GM19324 (cell line): Measurements from ENCODE around the gene PLXNB3.

Source experiments
- ATAC-seq: cut with Tn5 transposase; IDR thresholded peaks from one replicate; pipeline ENCODE4 v1.9.1; 2021; ENCODE audit warnings: mild to moderate bottlenecking, moderate library complexity; ENCODE audit not compliant: unreplicated experiment, low FRiP score

The PLXNB3 gene

GRCh38 chrX:153784325-153784967 lies 20.4 kb downstream of the PLXNB3 start:
- ATAC-seq, result no peak

GRCh38 chrX:153786669-153787068 lies 22.6 kb downstream of the PLXNB3 start:
- no peak for ATAC-seq

- no peak for ATAC-seq
These were observed 25.6 kb downstream of the PLXNB3 start for GRCh38 chrX:153789654-153790053.

- no peak for ATAC-seq
These were observed 27.2 kb downstream of the PLXNB3 start for GRCh38 chrX:153791104-153791852.

- no peak for ATAC-seq
These were observed 28.3 kb downstream of the PLXNB3 start for GRCh38 chrX:153792368-153792767.

- ATAC-seq, result no peak
These were observed 29.2 kb downstream of the PLXNB3 start for GRCh38 chrX:153793291-153793690.

GRCh38 chrX:153794018-153794896 lies 30.2 kb downstream of the PLXNB3 start, which contains the start of the genes IDH3G and SSR4:
TSS of gene IDH3G (minus strand) at chrX:153794375. CDS start at chrX:153794326, 49 bp downstream.
TSS of gene SSR4 (plus strand) at chrX:153794668. CDS start at chrX:153794688, 20 bp downstream.
- ATAC-seq, result peak; percentile 91

GRCh38 chrX:153794897-153795816 lies 31.1 kb downstream of the PLXNB3 start:
- no peak for ATAC-seq

- ATAC-seq, result no peak
These were observed 33.5 kb downstream of the PLXNB3 start for GRCh38 chrX:153797415-153798015.

- ATAC-seq, result no peak
These were observed 35.3 kb downstream of the PLXNB3 start for GRCh38 chrX:153799326-153799725.

- no peak for ATAC-seq
These were observed 36.2 kb downstream of the PLXNB3 start for GRCh38 chrX:153800177-153800722.

GRCh38 chrX:153800746-153801145 lies 36.7 kb downstream of the PLXNB3 start:
- ATAC-seq, result no peak

- no peak for ATAC-seq
These were observed 37.6 kb downstream of the PLXNB3 start for GRCh38 chrX:153801669-153802068.

- no peak for ATAC-seq
These were observed 38.5 kb downstream of the PLXNB3 start for GRCh38 chrX:153802513-153803045.

GRCh38 chrX:153803211-153804099 lies 39.4 kb downstream of the PLXNB3 start:
- no peak for ATAC-seq

GRCh38 chrX:153804100-153804595 lies 40.1 kb downstream of the PLXNB3 start:
- ATAC-seq, result no peak

- ATAC-seq, result no peak
These were observed 40.6 kb downstream of the PLXNB3 start for GRCh38 chrX:153804621-153805020.

GRCh38 chrX:153805436-153805835 lies 41.4 kb downstream of the PLXNB3 start:
- ATAC-seq, result no peak
